ENCODE measurements around the gene MGA. TPM values are rescaled to one million over a fixed set of nuclear protein-coding genes. Genes with fewer than 3 reads are reported as not detected.

MGA gene
- total and polyA plus RNA-seq, 2 experiments from 2014 or later = 10.9 to 39.6 TPM

GRCh38 chr15:41778521-41778920 lies 118.3 kb downstream of the MGA start:
- Histone ChIP-seq H3K4me3 (no peak overlapping the region), H3K27me3 (no peaks in the 10 kb centered on the region), H3K79me2 (peaks cover 63% of the 10 kb centered on the region), H3K4me1 (ENCODE audit: insufficient read depth) (peaks cover 41% of the 10 kb centered on the region), H3K9me3 (ENCODE audit: low read depth) (no peaks in the 10 kb centered on the region), H3K9me2 (replicated peaks; ENCODE audit: insufficient read depth) (no peaks in the 10 kb centered on the region), H3K36me3 (replicated peaks; ENCODE audit: insufficient read depth, low read depth) (no peaks in the 10 kb centered on the region), H3K27ac (peak overlapping the region; percentile 74), H2AFZ (no peak overlapping the region), H3K4me2 (no peak overlapping the region), H4K20me1 (ENCODE audit: insufficient read depth, poor library complexity, severe bottlenecking) (no peaks in the 10 kb centered on the region)
- DNase-seq (ENCODE audit: low spot score) = no peak
- WGBS (ENCODE audit: low lambda C conversion rate, missing lambda C conversion rate) = 91% methylated on average over 1 of the region's 1 CpG
- TF ChIP-seq EZH2 (IDR thresholded peaks at IDR 0.05; ENCODE audit: borderline replicate concordance) = no peak
- no peak for TF ChIP-seq EZH2phosphoT487 (IDR thresholded peaks at IDR 0.05; ENCODE audit: low read depth, severe bottlenecking, unreplicated experiment)
- TF ChIP-seq CTCF (IDR thresholded peaks at IDR 0.05; ENCODE audit: poor library complexity) = no peak

GRCh38 chr15:41779662-41780157 lies 119.5 kb downstream of the MGA start:
- no peaks in the 10 kb centered on the region for H3K27me3 ChIP-seq
- H3K79me2 ChIP-seq = peaks cover 73% of the 10 kb centered on the region
- no peak overlapping the region for H2AFZ ChIP-seq
- H3K9me3 ChIP-seq (ENCODE audit: low read depth) = no peaks in the 10 kb centered on the region
- H3K27ac ChIP-seq = peak overlapping the region; percentile 74
- peaks cover 38% of the 10 kb centered on the region for H3K4me1 ChIP-seq (ENCODE audit: insufficient read depth)
- H3K36me3 ChIP-seq (replicated peaks; ENCODE audit: insufficient read depth, low read depth) = no peaks in the 10 kb centered on the region
- no peak for DNase-seq (ENCODE audit: low spot score)
- peak overlapping the region; percentile 48 for H3K4me2 ChIP-seq
- WGBS (ENCODE audit: low lambda C conversion rate, missing lambda C conversion rate) = 78% methylated on average over 4 of the region's 4 CpGs
- H3K4me3 ChIP-seq = no peak overlapping the region
- H4K20me1 ChIP-seq (ENCODE audit: insufficient read depth, poor library complexity, severe bottlenecking) = no peaks in the 10 kb centered on the region
- TF ChIP-seq EZH2phosphoT487 (IDR thresholded peaks at IDR 0.05; ENCODE audit: low read depth, severe bottlenecking, unreplicated experiment) (no peak), EZH2 (IDR thresholded peaks at IDR 0.05; ENCODE audit: borderline replicate concordance) (no peak), CTCF (IDR thresholded peaks at IDR 0.05; ENCODE audit: poor library complexity) (no peak)
- H3K9me2 ChIP-seq (replicated peaks; ENCODE audit: insufficient read depth) = no peaks in the 10 kb centered on the region

- Histone ChIP-seq H3K36me3 (replicated peaks; ENCODE audit: insufficient read depth, low read depth) (no peaks in the 10 kb centered on the region), H3K4me3 (no peak overlapping the region), H3K4me1 (ENCODE audit: insufficient read depth) (peaks cover 37% of the 10 kb centered on the region), H2AFZ (no peak overlapping the region), H3K9me3 (ENCODE audit: low read depth) (no peaks in the 10 kb centered on the region), H3K79me2 (peaks cover 74% of the 10 kb centered on the region), H3K4me2 (peak overlapping the region; percentile 48), H3K9me2 (replicated peaks; ENCODE audit: insufficient read depth) (no peaks in the 10 kb centered on the region), H3K27ac (peak overlapping the region; percentile 74), H4K20me1 (ENCODE audit: insufficient read depth, poor library complexity, severe bottlenecking) (no peaks in the 10 kb centered on the region), H3K27me3 (no peaks in the 10 kb centered on the region)
- TF ChIP-seq EZH2 (IDR thresholded peaks at IDR 0.05; ENCODE audit: borderline replicate concordance) = no peak
- TF ChIP-seq EZH2phosphoT487 (IDR thresholded peaks at IDR 0.05; ENCODE audit: low read depth, severe bottlenecking, unreplicated experiment) = no peak
- TF ChIP-seq CTCF (IDR thresholded peaks at IDR 0.05; ENCODE audit: poor library complexity) = no peak
- 11% methylated on average over 2 of the region's 2 CpGs for WGBS (ENCODE audit: low lambda C conversion rate, missing lambda C conversion rate)
- peak; percentile 8 for DNase-seq (ENCODE audit: low spot score)
Observed at GRCh38 chr15:41780266-41780665, 120.1 kb downstream of the MGA start.

Data from hepatocyte (in vitro differentiated cells).